ENCODE measurements around the gene RAD51AP2. TPM values are rescaled to one million over a fixed set of nuclear protein-coding genes. Genes with fewer than 3 reads are reported as not detected.

The RAD51AP2 gene
- under 0.01 TPM in 1 of 2 replicates, not detected in the other for total RNA-seq (ENCODE audit: low replicate concordance)

DNA sequence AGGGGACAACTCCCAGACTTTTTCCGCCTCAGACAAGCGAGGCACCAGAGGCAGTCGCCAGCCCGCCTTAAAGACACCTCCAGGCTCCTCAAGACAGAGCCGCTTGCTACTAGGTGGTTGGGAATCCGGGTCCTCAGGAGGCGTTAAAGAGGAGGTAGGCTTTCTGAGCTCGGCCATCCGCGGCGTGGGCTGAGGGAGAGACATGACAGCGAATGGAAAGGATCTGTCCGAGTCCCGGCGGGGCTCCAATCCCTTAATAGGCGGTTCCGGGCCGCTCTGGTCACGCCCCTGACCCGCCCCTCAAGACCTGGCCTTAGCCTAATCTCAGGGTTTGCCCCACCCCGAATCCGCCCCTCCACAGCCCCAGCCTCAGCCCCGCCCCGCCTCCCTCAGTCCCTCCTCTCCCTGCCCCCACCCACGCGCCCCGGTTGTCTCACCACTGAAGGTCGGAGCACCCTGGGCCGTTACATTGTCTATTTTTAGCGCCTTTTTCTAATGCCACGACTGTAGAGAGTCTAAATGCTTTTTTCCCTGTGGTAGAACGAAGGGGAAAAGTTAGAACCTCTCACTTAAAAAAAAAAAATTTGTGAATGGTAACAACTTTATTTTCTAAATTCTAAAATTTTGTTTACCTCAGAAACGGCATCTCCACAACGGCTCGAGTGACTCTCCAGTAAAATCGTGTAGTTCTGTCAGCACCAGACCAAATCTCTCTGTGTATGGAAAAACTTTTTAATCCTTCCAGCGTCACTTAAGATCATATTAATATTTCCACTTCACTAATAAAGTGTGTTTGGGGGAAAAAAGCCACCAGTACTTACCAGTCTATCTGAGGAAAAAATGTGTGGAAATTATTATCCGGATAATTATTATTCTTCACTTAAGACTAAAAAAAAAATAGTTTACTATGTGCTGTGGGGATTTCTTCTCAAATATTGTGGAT, at the start of gene RAD51AP2:
TSS of gene RAD51AP2 (minus strand) at position 229 of the 943 bp plus-strand sequence. CDS start at position 204, 25 bp downstream.

GRCh38 chr2:17540093-17540812, 22.0 kb upstream of the RAD51AP2 start, which contains the start of gene VSNL1:
TSS of gene VSNL1 (plus strand) at chr2:17540696. CDS start at chr2:17592075, 51,379 bp downstream.

Other genes with a start within 250 kb of the RAD51AP2 start
- 0.23 and 0.47 TPM in 2 replicates for gene VSNL1, start 22.3 kb upstream of the RAD51AP2 start, total RNA-seq (ENCODE audit: low replicate concordance)
- gene SMC6, start 235.4 kb upstream of the RAD51AP2 start, total RNA-seq (ENCODE audit: low replicate concordance): 10.9 and 28.7 TPM in 2 replicates
- 2.8 and 5.6 TPM in 2 replicates for gene GEN1, start 235.7 kb upstream of the RAD51AP2 start, total RNA-seq (ENCODE audit: low replicate concordance)

Data from smooth muscle cell of the coronary artery (primary cell).